HCT116 (cell line): Measurements from ENCODE around the gene YTHDF1.

Experiments used
- CEBPB ChIP-seq: IDR thresholded peaks from 2 replicates; pipeline ENCODE4 v1.6.1; 2012; ENCODE audit warnings: low read depth
- ELF1 ChIP-seq: IDR thresholded peaks from 2 replicates; pipeline ENCODE4 v1.6.1; 2012; ENCODE audit warnings: low read depth, borderline replicate concordance
- EZH2 ChIP-seq: fragments of 200-600 bp; sonication (generic); IDR thresholded peaks from 2 replicates; pipeline ENCODE4 v1.6.1; 2017; ENCODE audit warnings: antibody characterized with exemption, mixed run types
- POLR2A ChIP-seq: IDR thresholded peaks from 2 replicates; pipeline ENCODE4 v1.7.0; 2011; ENCODE audit warnings: borderline replicate concordance; ENCODE audit not compliant: insufficient read depth, insufficient read length; ENCODE audit errors: extremely low read depth
- POLR2AphosphoS5 ChIP-seq: IDR thresholded peaks from 2 replicates; pipeline ENCODE4 v1.6.1; 2011; ENCODE audit warnings: mild to moderate bottlenecking, low read depth, low read length, moderate library complexity
- RAD21 ChIP-seq: IDR thresholded peaks from 2 replicates; pipeline ENCODE4 v1.6.1; 2012; ENCODE audit warnings: low read depth, mild to moderate bottlenecking
- SIN3A ChIP-seq: IDR thresholded peaks from 2 replicates; pipeline ENCODE4 v1.6.1; 2012; ENCODE audit warnings: low read depth
- YY1 ChIP-seq: IDR thresholded peaks from 2 replicates; pipeline ENCODE4 v1.6.1; 2011; ENCODE audit warnings: low read length, low read depth, moderate library complexity, mild to moderate bottlenecking; ENCODE audit not compliant: insufficient replicate concordance; ENCODE audit errors: extremely low read depth
- ZNF274 ChIP-seq: fragments of 200-500 bp; sonication (Bioruptor generic); IDR thresholded peaks from 2 replicates; pipeline ENCODE4 v1.6.1; 2014; ENCODE audit warnings: mild to moderate bottlenecking, low read depth, low read length, inconsistent platforms
- TF ChIP-seq, protein P1 (sequence below), 3 experiments: fragments of 200-600 bp in 1 of 3; sonication (generic) in 1 of 3; IDR thresholded peaks in 2 of 3; conservative IDR thresholded peaks in 1 of 3; 2 replicates each; pipeline ENCODE4 v1.5.1; 2012 to 2017; ENCODE audit warnings: low read depth in 2 of 3, low read length in 2 of 3, antibody characterized with exemption in 1 of 3, borderline replicate concordance in 1 of 3, control low read depth in 1 of 3, mild to moderate bottlenecking in 1 of 3, mixed read lengths in 1 of 3, mixed run types in 1 of 3, moderate library complexity in 1 of 3; ENCODE audit not compliant: insufficient read depth in 1 of 3
- TF ChIP-seq, protein P2 (sequence below): IDR thresholded peaks from 2 replicates; pipeline ENCODE4 v1.6.1; 2012; ENCODE audit warnings: low read depth

DNA sequence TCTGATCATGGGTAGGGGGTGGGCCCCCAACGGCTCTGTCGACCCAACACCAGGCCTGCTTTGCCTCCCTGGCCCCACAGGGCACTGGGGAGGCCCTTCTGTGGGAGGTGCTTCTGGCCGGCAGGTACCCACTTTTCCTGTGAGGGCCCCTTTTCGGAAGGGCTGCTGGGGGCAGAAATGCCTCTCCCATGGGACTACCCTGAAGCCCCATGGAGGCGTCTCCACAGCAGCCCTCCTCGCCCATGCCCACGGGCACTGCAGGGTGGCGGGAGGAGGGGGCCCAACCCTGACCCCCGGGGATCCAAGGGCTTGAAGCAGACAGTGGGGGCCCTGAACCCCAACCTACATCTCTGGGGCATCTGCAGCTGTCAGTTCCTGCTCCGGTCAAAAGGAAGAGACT is 22.1 kb upstream of the YTHDF1 start:
- TF ChIP-seq RAD21 (no peak), ELF1 (no peak), CEBPB (no peak), YY1 (no peak), POLR2A (no peak), POLR2AphosphoS5 (no peak), ZNF274 (no peak), SIN3A (no peak), EZH2 (no peak)
- TF ChIP-seq, protein P1, sequence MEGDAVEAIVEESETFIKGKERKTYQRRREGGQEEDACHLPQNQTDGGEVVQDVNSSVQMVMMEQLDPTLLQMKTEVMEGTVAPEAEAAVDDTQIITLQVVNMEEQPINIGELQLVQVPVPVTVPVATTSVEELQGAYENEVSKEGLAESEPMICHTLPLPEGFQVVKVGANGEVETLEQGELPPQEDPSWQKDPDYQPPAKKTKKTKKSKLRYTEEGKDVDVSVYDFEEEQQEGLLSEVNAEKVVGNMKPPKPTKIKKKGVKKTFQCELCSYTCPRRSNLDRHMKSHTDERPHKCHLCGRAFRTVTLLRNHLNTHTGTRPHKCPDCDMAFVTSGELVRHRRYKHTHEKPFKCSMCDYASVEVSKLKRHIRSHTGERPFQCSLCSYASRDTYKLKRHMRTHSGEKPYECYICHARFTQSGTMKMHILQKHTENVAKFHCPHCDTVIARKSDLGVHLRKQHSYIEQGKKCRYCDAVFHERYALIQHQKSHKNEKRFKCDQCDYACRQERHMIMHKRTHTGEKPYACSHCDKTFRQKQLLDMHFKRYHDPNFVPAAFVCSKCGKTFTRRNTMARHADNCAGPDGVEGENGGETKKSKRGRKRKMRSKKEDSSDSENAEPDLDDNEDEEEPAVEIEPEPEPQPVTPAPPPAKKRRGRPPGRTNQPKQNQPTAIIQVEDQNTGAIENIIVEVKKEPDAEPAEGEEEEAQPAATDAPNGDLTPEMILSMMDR (IDR thresholded peaks at IDR 0.05 in 2 of 3, conservative IDR thresholded peaks at IDR 0.05 in 1 of 3; ENCODE audit: borderline replicate concordance in 1 of 3, insufficient read depth in 1 of 3, low read depth in 2 of 3, low read length in 2 of 3) = no peak
- TF ChIP-seq, protein P2, sequence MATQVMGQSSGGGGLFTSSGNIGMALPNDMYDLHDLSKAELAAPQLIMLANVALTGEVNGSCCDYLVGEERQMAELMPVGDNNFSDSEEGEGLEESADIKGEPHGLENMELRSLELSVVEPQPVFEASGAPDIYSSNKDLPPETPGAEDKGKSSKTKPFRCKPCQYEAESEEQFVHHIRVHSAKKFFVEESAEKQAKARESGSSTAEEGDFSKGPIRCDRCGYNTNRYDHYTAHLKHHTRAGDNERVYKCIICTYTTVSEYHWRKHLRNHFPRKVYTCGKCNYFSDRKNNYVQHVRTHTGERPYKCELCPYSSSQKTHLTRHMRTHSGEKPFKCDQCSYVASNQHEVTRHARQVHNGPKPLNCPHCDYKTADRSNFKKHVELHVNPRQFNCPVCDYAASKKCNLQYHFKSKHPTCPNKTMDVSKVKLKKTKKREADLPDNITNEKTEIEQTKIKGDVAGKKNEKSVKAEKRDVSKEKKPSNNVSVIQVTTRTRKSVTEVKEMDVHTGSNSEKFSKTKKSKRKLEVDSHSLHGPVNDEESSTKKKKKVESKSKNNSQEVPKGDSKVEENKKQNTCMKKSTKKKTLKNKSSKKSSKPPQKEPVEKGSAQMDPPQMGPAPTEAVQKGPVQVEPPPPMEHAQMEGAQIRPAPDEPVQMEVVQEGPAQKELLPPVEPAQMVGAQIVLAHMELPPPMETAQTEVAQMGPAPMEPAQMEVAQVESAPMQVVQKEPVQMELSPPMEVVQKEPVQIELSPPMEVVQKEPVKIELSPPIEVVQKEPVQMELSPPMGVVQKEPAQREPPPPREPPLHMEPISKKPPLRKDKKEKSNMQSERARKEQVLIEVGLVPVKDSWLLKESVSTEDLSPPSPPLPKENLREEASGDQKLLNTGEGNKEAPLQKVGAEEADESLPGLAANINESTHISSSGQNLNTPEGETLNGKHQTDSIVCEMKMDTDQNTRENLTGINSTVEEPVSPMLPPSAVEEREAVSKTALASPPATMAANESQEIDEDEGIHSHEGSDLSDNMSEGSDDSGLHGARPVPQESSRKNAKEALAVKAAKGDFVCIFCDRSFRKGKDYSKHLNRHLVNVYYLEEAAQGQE = no peak
